H1 (cell line): ENCODE results near the gene PLCB2. TPM values are rescaled to one million over a fixed set of nuclear protein-coding genes. Genes with fewer than 3 reads are reported as not detected.

ENCODE experiments used
- CTCF ChIA-PET: fragments of 300-600 bp; sonication (Branson Sonifier 250); formaldehyde crosslinking; loops from one replicate; lab custom pipeline; 2021; ENCODE audit not compliant: partially characterized antibody; lab: Charles Lee
- POLR2A ChIA-PET: fragments of 300-600 bp; sonication (Branson Sonifier 250); formaldehyde crosslinking; loops from one replicate; lab custom pipeline; 2021; ENCODE audit warnings: inconsistent platforms; ENCODE audit not compliant: partially characterized antibody; lab: Charles Lee
- DNase-seq, 2 experiments: peaks; one replicate each; pipeline versions ENCODE4 v3.0.0 to v3.0.0-alpha.2; 2010 to 2022; ENCODE audit warnings: low spot score in 2 of 2, low read depth in 1 of 2, mixed read lengths in 1 of 2
- FAIRE-seq: peaks from 2 replicates; lab custom pipeline; 2011; peaks lifted over from hg19 to GRCh38; lab: Jason Lieb, UNC
- H2AFZ ChIP-seq: 2 replicates; pipeline ENCODE4 v1.8.1; 2012; ENCODE audit warnings: low read length, inconsistent platforms
- H2AK5ac ChIP-seq: 2 replicates; pipeline ENCODE4 v1.6.1; 2013; ENCODE audit warnings: low read depth, low read length
- H2BK120ac ChIP-seq: replicated peaks from 2 replicates; pipeline ENCODE3; 2013; ENCODE audit warnings: low read depth, low read length, inconsistent platforms
- H2BK12ac ChIP-seq: 2 replicates; pipeline ENCODE4 v1.6.1; 2013; ENCODE audit warnings: low read depth, low read length
- H2BK15ac ChIP-seq: 2 replicates; pipeline ENCODE4 v1.6.1; 2013; ENCODE audit warnings: low read length
- H2BK20ac ChIP-seq: 2 replicates; pipeline ENCODE4 v1.6.1; 2013; ENCODE audit warnings: low read length
- H2BK5ac ChIP-seq: 2 replicates; pipeline ENCODE4 v1.6.1; 2013; ENCODE audit warnings: low read depth, low read length
- H3K14ac ChIP-seq: 2 replicates; pipeline ENCODE4 v1.6.1; 2013; ENCODE audit warnings: inconsistent platforms; ENCODE audit not compliant: insufficient read length
- H3K18ac ChIP-seq: 2 replicates; pipeline ENCODE4 v1.6.1; 2013; ENCODE audit warnings: low read length; ENCODE audit errors: extremely low read depth
- H3K23ac ChIP-seq: 2 replicates; pipeline ENCODE4 v1.6.1; 2013; ENCODE audit warnings: inconsistent platforms; ENCODE audit not compliant: insufficient read length
- H3K23me2 ChIP-seq: 2 replicates; pipeline ENCODE4 v1.6.1; 2013; ENCODE audit warnings: low read depth, low read length
- H3K27ac ChIP-seq: 2 replicates; pipeline ENCODE4 v1.6.1; 2011; ENCODE audit warnings: low read depth, low read length, inconsistent platforms
- H3K27me3 ChIP-seq, 4 experiments: replicated peaks in 1 of 4; 1 replicate in 1 of 4; 2 replicates in 3 of 4; pipeline versions ENCODE4 v1.6.1 to v1.8.1; 2011 to 2013; ENCODE audit warnings: low read length in 3 of 4, mild to moderate bottlenecking in 3 of 4, inconsistent platforms in 2 of 4, mixed read lengths in 2 of 4, moderate library complexity in 1 of 4; ENCODE audit not compliant: control insufficient read depth in 3 of 4, insufficient read depth in 3 of 4; ENCODE audit errors: extremely low read depth in 1 of 4
- H3K36me3 ChIP-seq, 4 experiments: 2 replicates each; pipeline versions ENCODE4 v1.6.1 to v1.8.1; 2011 to 2013; ENCODE audit warnings: mild to moderate bottlenecking in 4 of 4, low read length in 3 of 4, moderate library complexity in 2 of 4, control low read depth in 1 of 4, inconsistent platforms in 1 of 4; ENCODE audit not compliant: insufficient read depth in 4 of 4, control insufficient read depth in 2 of 4
- H3K4ac ChIP-seq: replicated peaks from 2 replicates; pipeline ENCODE3; 2013; ENCODE audit warnings: low read length, low read depth, mixed read lengths, inconsistent platforms; ENCODE audit not compliant: insufficient read length
- H3K4me1 ChIP-seq, 4 experiments: replicated peaks in 1 of 4; 1 replicate in 1 of 4; 2 replicates in 3 of 4; pipeline versions ENCODE4 v1.6.1 to v1.8.1; 2011 to 2013; ENCODE audit warnings: low read length in 3 of 4, inconsistent platforms in 2 of 4, mixed read lengths in 1 of 4; ENCODE audit not compliant: insufficient read depth in 4 of 4, control insufficient read depth in 3 of 4
- H3K4me2 ChIP-seq, 2 experiments: 2 replicates each; pipeline versions ENCODE4 v1.6.1 to v1.8.1; 2011 to 2013; ENCODE audit warnings: low read depth in 2 of 2, low read length in 2 of 2, control low read depth in 1 of 2, inconsistent platforms in 1 of 2, mild to moderate bottlenecking in 1 of 2; ENCODE audit not compliant: insufficient read depth in 1 of 2
- H3K4me3 ChIP-seq, 4 experiments: fragments of 200-600, 300-600 bp in 1 of 4; sonication (generic), shearing (Covaris generic), sonication (Bioruptor Twin) in 1 of 4; 2 replicates each; pipeline versions ENCODE4 v1.5.1 to v1.8.1; 2011 to 2016; ENCODE audit warnings: low read length in 4 of 4, low read depth in 3 of 4, control low read depth in 2 of 4, inconsistent platforms in 2 of 4, mild to moderate bottlenecking in 2 of 4, mixed read lengths in 1 of 4, moderate library complexity in 1 of 4; ENCODE audit not compliant: insufficient read depth in 2 of 4; ENCODE audit errors: extremely low read depth in 1 of 4
- H3K56ac ChIP-seq: replicated peaks from 2 replicates; pipeline ENCODE3; 2013; ENCODE audit warnings: low read depth, mild to moderate bottlenecking, mixed read lengths, low read length, inconsistent platforms; ENCODE audit not compliant: insufficient read length
- H3K79me1 ChIP-seq: 2 replicates; pipeline ENCODE4 v1.6.1; 2013; ENCODE audit warnings: low read depth, low read length, control low read depth
- H3K79me2 ChIP-seq, 2 experiments: 2 replicates each; pipeline versions ENCODE4 v1.6.1 to v1.8.1; 2012 to 2013; ENCODE audit warnings: low read length in 2 of 2, mild to moderate bottlenecking in 2 of 2, inconsistent platforms in 1 of 2; ENCODE audit not compliant: insufficient read depth in 2 of 2, control insufficient read depth in 1 of 2
- H3K9ac ChIP-seq, 4 experiments: replicated peaks in 1 of 4; 1 replicate in 1 of 4; 2 replicates in 3 of 4; pipeline versions ENCODE4 v1.6.1 to v1.8.1; 2011 to 2013; ENCODE audit warnings: low read depth in 3 of 4, low read length in 3 of 4, control low read depth in 2 of 4, mild to moderate bottlenecking in 2 of 4, moderate library complexity in 2 of 4, inconsistent platforms in 1 of 4; ENCODE audit errors: extremely low read depth in 1 of 4
- H3K9me3 ChIP-seq, 2 experiments: 2 replicates each; pipeline versions ENCODE4 v1.6.1 to v1.8.1; 2012 to 2013; ENCODE audit warnings: mild to moderate bottlenecking in 2 of 2, moderate library complexity in 2 of 2, control low read depth in 1 of 2, inconsistent platforms in 1 of 2, low read depth in 1 of 2, low read length in 1 of 2, mixed read lengths in 1 of 2; ENCODE audit not compliant: insufficient read depth in 2 of 2
- H4K20me1 ChIP-seq, 2 experiments: replicated peaks in 1 of 2; 2 replicates each; pipeline versions ENCODE3 to v1.8.1; 2011 to 2013; ENCODE audit warnings: inconsistent platforms in 2 of 2, low read length in 2 of 2, mild to moderate bottlenecking in 1 of 2; ENCODE audit not compliant: insufficient read depth in 2 of 2, control insufficient read depth in 1 of 2
- H4K5ac ChIP-seq: 2 replicates; pipeline ENCODE4 v1.6.1; 2013; ENCODE audit warnings: low read length, low read depth, mixed read lengths, inconsistent platforms; ENCODE audit not compliant: insufficient read length
- H4K8ac ChIP-seq: 2 replicates; pipeline ENCODE4 v1.8.0; 2013; ENCODE audit warnings: mild to moderate bottlenecking, moderate library complexity, low read length, inconsistent platforms; ENCODE audit not compliant: insufficient read depth; ENCODE audit errors: extremely low read depth
- H4K91ac ChIP-seq: replicated peaks from 2 replicates; pipeline ENCODE3; 2013; ENCODE audit warnings: low read length, mixed read lengths, inconsistent platforms; ENCODE audit not compliant: insufficient read length
- EGR1 ChIP-seq: IDR thresholded peaks from 2 replicates; pipeline ENCODE4 v1.6.1; 2011; ENCODE audit warnings: low read depth, low read length, borderline replicate concordance
- GABPA ChIP-seq: IDR thresholded peaks from 2 replicates; pipeline ENCODE4 v1.6.1; 2011; ENCODE audit warnings: mild to moderate bottlenecking, low read length, moderate library complexity, borderline replicate concordance; ENCODE audit not compliant: insufficient read depth
- JUND ChIP-seq: IDR thresholded peaks from 2 replicates; pipeline ENCODE4 v1.6.1; 2011; ENCODE audit warnings: mild to moderate bottlenecking, improper control_type of control experiment, low read length
- MAX ChIP-seq: IDR thresholded peaks from 2 replicates; pipeline ENCODE4 v1.6.1; 2012; ENCODE audit warnings: inconsistent platforms
- POLR2A ChIP-seq, 2 experiments: IDR thresholded peaks; 1 replicate in 1 of 2; 2 replicates in 1 of 2; pipeline ENCODE4 v1.6.1; 2011; ENCODE audit warnings: low read depth in 2 of 2, low read length in 2 of 2, mild to moderate bottlenecking in 2 of 2; ENCODE audit errors: control extremely low read depth in 1 of 2
- RNF2 ChIP-seq: fragments of 200-900, 300-1000 bp; sonication (generic); IDR thresholded peaks from 2 replicates; pipeline ENCODE4 v1.7.1; 2016; ENCODE audit warnings: borderline replicate concordance, low read depth, mild to moderate bottlenecking, antibody characterized with exemption, low read length; ENCODE audit not compliant: poor library complexity, severe bottlenecking; ENCODE audit errors: missing control alignments
- SAP30 ChIP-seq: fragments of 300-600 bp; sonication (generic); IDR thresholded peaks from 2 replicates; pipeline ENCODE4 v1.7.1; 2012; ENCODE audit warnings: low read length, moderate library complexity, mild to moderate bottlenecking, inconsistent platforms; ENCODE audit not compliant: insufficient read depth, insufficient replicate concordance
- SIX5 ChIP-seq: IDR thresholded peaks from 2 replicates; pipeline ENCODE4 v1.6.1; 2011; ENCODE audit warnings: mild to moderate bottlenecking, low read depth, low read length
- WGBS, 2 experiments: shearing (Covaris generic) in 1 of 2; methylation state at CpG; one replicate each; pipeline versions ENCODE4 v1.1.6 to v1.1.7; 2013 to 2015; ENCODE audit warnings: low lambda C conversion rate in 2 of 2, mixed read lengths in 2 of 2, inconsistent platforms in 1 of 2, low coverage in 1 of 2, missing lambda C conversion rate in 1 of 2; ENCODE audit not compliant: insufficient replicate concordance in 2 of 2, insufficient coverage in 1 of 2, insufficient read length in 1 of 2; ENCODE audit errors: extremely low coverage in 1 of 2, missing lambda C conversion rate in 1 of 2; 5-methylcytosine and 5-hydroxymethylcytosine counted together
- polyA plus RNA-seq, 7 experiments: library from polyadenylated mRNA; depleted of rRNA in 3 of 7; stranded (reverse) in 5 of 7; unstranded in 2 of 7; fragments of >200 nt in 5 of 7; fragments of 200-250 nt in 2 of 7; gene quantifications; 1 replicate in 5 of 7; 2 replicates in 1 of 7; 4 replicates in 1 of 7; pipeline versions ENCODE4 v1.2.1 to v1.2.3, GENCODE V29; 2011 to 2013; ENCODE audit warnings: missing spikeins in 2 of 7, mixed read lengths in 2 of 7
- total RNA-seq: library from RNA; stranded (reverse); fragmentation: NEBNext Ultra II Directional; extraction: Animal tissue kit (Norgen Biotek cat#: 25700); gene quantifications from 2 replicates; pipeline ENCODE4 v1.2.1, GENCODE V29; 2021

Gene PLCB2
- total and polyA plus RNA-seq, 2 of the 8 experiments (the other 6 are each of a cell fraction or from before 2014, with no cell fraction given), result 7.2 to 8.4 TPM

- Histone ChIP-seq H4K5ac (no peak overlapping the region), H3K79me2 (no peaks in the 10 kb centered on the region), H3K79me1 (no peaks in the 10 kb centered on the region), H2BK120ac (no peak overlapping the region), H3K18ac (no peak overlapping the region), H3K4me2 (no peak overlapping the region), H4K8ac (no peak overlapping the region), H3K27me3 (peaks cover 0 to 6% (median 2%) of the 10 kb centered on the region in 4 experiments; a peak in 2 of 7 replicates), H2BK20ac (no peak overlapping the region), H3K36me3 (no peaks in the 10 kb centered on the region), H2AK5ac (no peak overlapping the region), H3K56ac (no peak overlapping the region), H3K4ac (no peak overlapping the region), H2BK5ac (no peak overlapping the region), H4K91ac (no peak overlapping the region), H4K20me1 (no peaks in the 10 kb centered on the region), H3K27ac (no peak overlapping the region), H3K9me3 (no peaks in the 10 kb centered on the region), H3K4me3 (no peak overlapping the region), H2AFZ (no peak overlapping the region), H2BK15ac (0 out of 2 replicates have a peak overlapping the region, but pooled peaks have one; percentile 46), H3K4me1 (peaks cover 9 to 29% (median 23%) of the 10 kb centered on the region in 4 experiments), H3K9ac (no peak overlapping the region), H3K23ac (no peak overlapping the region), H2BK12ac (no peak overlapping the region), H3K14ac (no peak overlapping the region), H3K23me2 (peaks cover 4% of the 10 kb centered on the region; the same call in 1 of the 2 replicates)
- DNase-seq (no peak), FAIRE-seq (no peak)
- POLR2A ChIA-PET, result interaction anchor here (0.7 to 6.2 kb wide), 8 partner anchors 8 to 41 kb away, joined by 3 to 47 read pairs (median 4); no protein-coding TSS in a partner anchor
- TF ChIP-seq SAP30, result no peak
- no peak for TF ChIP-seq JUND
- no peak for TF ChIP-seq GABPA
- TF ChIP-seq RNF2, result no peak
- TF ChIP-seq SIX5, result no peak
- no peak for TF ChIP-seq EGR1
- no peak for TF ChIP-seq MAX
- no peak for TF ChIP-seq POLR2A (IDR thresholded peaks at IDR 0.05; ENCODE audit: control extremely low read depth in 1 of 2, low read depth in 2 of 2, low read length in 2 of 2)
- WGBS, 2 experiments, result 91% methylated on average over 10 of the region's 10 CpGs; no CpG with 5 or more reads in 1 of the 2 experiments
- CTCF ChIA-PET, result interaction anchor here (0.8 to 46.3 kb wide), 10 partner anchors 8 to 134 kb away, joined by 3 to 1340 read pairs (median 4); partner anchors contain the start of gene ANKRD63
These were observed 65.5 kb downstream of the PLCB2 start for GRCh38 chr15:40242213-40242599.
